ENCODE data around the gene DIP2B.

DNA sequence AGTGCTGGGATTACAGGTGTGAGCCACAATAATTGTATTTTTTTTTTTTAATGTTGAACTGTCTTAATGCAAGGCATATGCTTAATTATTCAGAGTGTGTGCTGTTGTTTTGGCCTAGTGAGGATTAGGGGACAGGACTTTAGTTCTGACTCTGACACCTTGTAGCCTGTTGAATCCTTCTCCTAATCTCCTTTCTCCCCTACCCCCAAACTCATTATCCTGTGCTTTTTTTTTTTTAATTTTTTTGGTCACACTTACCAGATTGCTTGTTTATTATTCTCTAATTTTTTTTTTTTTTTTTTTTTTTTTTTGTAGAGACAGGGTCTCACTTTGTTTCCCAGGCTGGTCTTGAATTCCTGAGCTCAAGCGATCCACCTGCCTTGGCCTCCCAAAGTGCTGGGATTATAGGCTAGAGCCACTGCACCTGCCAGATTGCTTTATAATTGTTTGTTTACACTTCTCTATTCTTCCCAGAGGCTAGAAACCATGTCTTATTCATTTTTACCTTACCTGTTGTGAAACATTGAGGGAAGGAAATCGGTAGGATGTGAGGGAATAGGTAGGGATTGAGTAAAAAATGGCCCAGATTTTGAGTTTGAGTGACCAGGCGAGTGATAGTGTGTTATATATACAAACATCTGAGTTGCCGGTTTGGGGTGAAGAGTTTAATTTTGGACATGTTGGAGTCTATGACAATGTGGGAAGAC lies 32.2 kb downstream of the DIP2B start:
- TF ChIP-seq CTCF (IDR thresholded peaks at IDR 0.05; ENCODE audit: low read depth, low read length) (no peak), EZH2phosphoT487 (IDR thresholded peaks at IDR 0.05; ENCODE audit: low read depth) (no peak)

All from OCI-LY3 (cell line).